ENCODE data around the gene IGFBP6. TPM values are rescaled to one million over a fixed set of nuclear protein-coding genes. Genes with fewer than 3 reads are reported as not detected.

The IGFBP6 gene
- total RNA-seq, 1 donor from 2014 or later = 10.0 TPM

DNA sequence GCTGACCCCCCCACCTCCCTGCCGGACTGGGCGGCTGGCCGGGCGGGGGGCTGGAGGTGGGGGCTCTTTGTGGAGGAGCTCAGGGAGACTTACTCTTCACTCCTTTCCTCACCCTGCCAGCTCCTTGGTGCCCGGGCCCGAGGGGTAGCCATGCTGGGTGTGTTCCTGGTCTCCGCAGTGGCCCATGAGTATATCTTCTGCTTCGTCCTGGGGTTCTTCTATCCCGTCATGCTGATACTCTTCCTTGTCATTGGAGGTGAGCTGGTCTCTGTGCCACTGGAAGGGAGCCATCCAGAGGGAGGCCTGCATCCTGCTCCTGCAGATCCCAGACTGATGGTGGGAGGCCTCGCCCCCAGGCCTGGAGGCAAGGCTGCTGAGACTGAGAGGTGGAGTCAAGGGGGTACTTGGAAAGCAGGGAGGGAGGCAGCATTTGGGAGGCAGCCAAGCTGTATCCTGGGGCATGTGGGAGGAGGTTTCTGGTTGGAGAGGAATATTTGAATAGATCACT lies 25.5 kb downstream of the IGFBP6 start:
- Mint-ChIP-seq H3K9me3 (ENCODE audit: low read depth) (no peaks in the 10 kb centered on the region), H3K4me3 (ENCODE audit: unreplicated experiment) (no peak overlapping the region), H3K36me3 (ENCODE audit: low read depth) (no peaks in the 10 kb centered on the region), H3K27me3 (ENCODE audit: low read depth) (peaks cover 7% of the 10 kb centered on the region), H3K4me1 (ENCODE audit: low read depth) (peaks cover 5% of the 10 kb centered on the region), H3K27ac (ENCODE audit: unreplicated experiment) (no peak overlapping the region)
- TF ChIP-seq CTCF (IDR thresholded peaks at IDR 0.05) = no peak
- no peak for DNase-seq (ENCODE audit: low spot score)

DNA sequence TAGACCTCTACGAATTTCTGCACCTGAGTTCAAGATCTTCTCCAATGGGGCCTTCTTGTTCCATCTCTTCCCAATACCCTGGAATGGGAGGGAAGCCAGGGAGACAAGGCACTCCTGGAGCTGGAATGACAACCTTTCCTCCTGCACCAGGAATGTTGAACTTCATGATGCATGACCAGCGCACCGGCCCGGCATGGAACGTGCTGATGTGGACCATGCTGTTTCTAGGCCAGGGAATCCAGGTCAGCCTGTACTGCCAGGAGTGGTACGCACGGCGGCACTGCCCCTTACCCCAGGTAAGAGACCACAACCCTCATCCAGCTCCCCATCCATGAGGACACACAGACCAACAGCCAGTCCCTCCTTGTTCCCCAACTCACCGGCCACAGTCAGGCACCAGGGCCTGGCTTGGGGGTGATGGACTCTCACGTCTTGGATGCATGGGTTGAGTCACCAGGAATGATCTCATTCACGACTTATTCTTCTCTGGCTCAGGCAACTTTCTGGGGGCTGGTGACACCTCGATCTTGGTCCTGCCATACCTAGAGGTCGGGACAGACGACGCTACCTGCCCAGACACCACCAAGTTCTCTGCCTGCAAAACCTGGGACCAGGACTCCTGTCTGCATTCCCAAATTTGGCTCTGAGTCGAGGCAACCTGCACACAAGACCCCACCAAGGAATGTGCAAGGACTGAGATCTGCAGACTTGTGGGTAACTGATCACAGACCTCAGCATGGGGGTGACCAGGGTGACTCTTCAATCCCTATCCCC lies 26.3 kb downstream of the IGFBP6 start:
- Mint-ChIP-seq H3K27me3 (ENCODE audit: low read depth) (peaks cover 7% of the 10 kb centered on the region), H3K9me3 (ENCODE audit: low read depth) (no peaks in the 10 kb centered on the region), H3K4me3 (ENCODE audit: unreplicated experiment) (no peak overlapping the region), H3K36me3 (ENCODE audit: low read depth) (no peaks in the 10 kb centered on the region), H3K27ac (ENCODE audit: unreplicated experiment) (no peak overlapping the region), H3K4me1 (ENCODE audit: low read depth) (peaks cover 5% of the 10 kb centered on the region)
- DNase-seq (ENCODE audit: low spot score) = no peak
- TF ChIP-seq CTCF (IDR thresholded peaks at IDR 0.05) = no peak

DNA sequence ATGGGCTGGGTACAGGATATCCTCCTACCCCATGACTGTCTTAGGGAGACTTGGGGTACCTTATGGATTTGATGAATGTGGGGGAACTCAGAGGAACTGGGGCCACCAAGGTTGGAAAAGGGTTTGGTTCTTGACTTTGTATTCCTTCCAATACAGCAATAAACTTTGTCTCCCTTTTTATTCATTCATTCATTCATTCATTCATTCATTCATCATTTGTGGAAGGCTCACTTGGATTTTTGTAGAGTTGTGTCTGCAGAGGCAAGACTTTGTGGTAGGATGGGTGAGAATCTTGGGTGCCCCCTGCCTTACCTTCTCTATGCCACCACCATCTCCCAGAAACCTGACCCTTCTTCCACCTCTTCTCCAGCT lies 26.9 kb downstream of the IGFBP6 start:
- Mint-ChIP-seq H3K4me3 (ENCODE audit: unreplicated experiment) (no peak overlapping the region), H3K9me3 (ENCODE audit: low read depth) (no peaks in the 10 kb centered on the region), H3K27ac (ENCODE audit: unreplicated experiment) (no peak overlapping the region), H3K36me3 (ENCODE audit: low read depth) (no peaks in the 10 kb centered on the region), H3K4me1 (ENCODE audit: low read depth) (peaks cover 5% of the 10 kb centered on the region), H3K27me3 (ENCODE audit: low read depth) (peaks cover 10% of the 10 kb centered on the region)
- no peak for TF ChIP-seq CTCF (IDR thresholded peaks at IDR 0.05)
- no peak for DNase-seq (ENCODE audit: low spot score)

- no peak for DNase-seq (ENCODE audit: low spot score)
- no peak for TF ChIP-seq CTCF (IDR thresholded peaks at IDR 0.05)
- H3K4me1 Mint-ChIP-seq (ENCODE audit: low read depth) = peaks cover 5% of the 10 kb centered on the region
- H3K27me3 Mint-ChIP-seq (ENCODE audit: low read depth) = peaks cover 15% of the 10 kb centered on the region
- H3K27ac Mint-ChIP-seq (ENCODE audit: unreplicated experiment) = no peak overlapping the region
- H3K9me3 Mint-ChIP-seq (ENCODE audit: low read depth) = no peaks in the 10 kb centered on the region
- no peaks in the 10 kb centered on the region for H3K36me3 Mint-ChIP-seq (ENCODE audit: low read depth)
- no peak overlapping the region for H3K4me3 Mint-ChIP-seq (ENCODE audit: unreplicated experiment)
Observed at GRCh38 chr12:53127169-53127568, 29.7 kb downstream of the IGFBP6 start.

GRCh38 chr12:53128780-53129569 lies 31.5 kb downstream of the IGFBP6 start:
- Mint-ChIP-seq H3K27ac (ENCODE audit: unreplicated experiment) (no peak overlapping the region), H3K4me3 (ENCODE audit: unreplicated experiment) (no peak overlapping the region), H3K4me1 (ENCODE audit: low read depth) (no peaks in the 10 kb centered on the region), H3K36me3 (ENCODE audit: low read depth) (no peaks in the 10 kb centered on the region), H3K9me3 (ENCODE audit: low read depth) (no peaks in the 10 kb centered on the region), H3K27me3 (ENCODE audit: low read depth) (peaks cover 15% of the 10 kb centered on the region)
- no peak for TF ChIP-seq CTCF (IDR thresholded peaks at IDR 0.05)
- DNase-seq (ENCODE audit: low spot score) = no peak

Data from chondrocyte (in vitro differentiated cells).